HL-60/S4 treated with phorbol 12-myristate 13-acetate at 8.2 ng/mL for 4 days and 3 days (cell line): Measurements from ENCODE around the gene RPE.

ENCODE experiments used
- in situ Hi-C: fragments of 300-500 bp; cut with MboI; formaldehyde crosslinking; loops from 2 replicates; pipeline ENCODE4 v1.15.0; 2022; ENCODE audit warnings: low sequenced_read_pairs

The RPE gene

GRCh38 chr2:209998596-209998995 lies 3.8 kb upstream of the RPE start:
- in situ Hi-C loops, result no loop called here

GRCh38 chr2:210000464-210001324 lies 1.7 kb upstream of the RPE start:
- in situ Hi-C loops, result no loop called here

DNA sequence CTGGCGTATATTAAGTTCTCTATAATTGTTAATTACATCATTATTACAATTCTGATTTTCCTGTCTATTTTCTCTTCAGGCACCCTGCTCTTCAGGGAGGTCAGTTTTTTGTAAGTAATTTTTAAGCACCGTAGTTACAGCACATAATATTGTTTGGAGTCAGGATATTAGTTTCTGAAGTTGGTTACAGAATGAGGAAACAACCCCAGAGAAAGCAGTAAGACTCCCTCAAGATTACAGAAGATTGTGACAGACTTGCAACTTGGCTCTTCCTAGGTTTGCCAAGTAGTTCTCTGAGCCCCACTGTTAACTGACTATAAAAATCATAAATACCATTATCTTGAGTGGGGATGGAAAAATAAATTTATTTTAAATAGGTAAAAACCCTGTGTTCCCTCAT lies 921 bp downstream of the RPE start:
- in situ Hi-C loops, result no loop called here

DNA sequence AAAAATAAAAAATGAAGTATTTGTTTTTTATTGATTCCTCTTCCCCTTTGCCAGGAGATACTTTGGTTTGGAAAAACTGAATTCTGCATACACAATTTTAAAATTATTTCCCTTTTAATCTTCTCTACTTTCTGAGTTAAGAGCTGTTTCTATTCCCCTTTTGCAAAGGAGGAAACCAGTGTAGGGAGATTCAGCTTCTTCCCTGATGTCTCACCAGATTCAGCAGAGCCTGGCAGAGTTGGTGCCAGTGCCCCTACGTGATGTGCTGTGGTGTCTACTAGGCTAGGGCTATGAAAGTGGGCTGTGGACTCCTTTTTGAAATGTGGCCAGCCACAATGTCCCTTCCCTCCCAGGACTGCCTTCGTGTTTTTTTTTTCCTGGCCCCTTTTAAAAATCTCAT lies 2.4 kb downstream of the RPE start:
- in situ Hi-C loops, result no loop called here

DNA sequence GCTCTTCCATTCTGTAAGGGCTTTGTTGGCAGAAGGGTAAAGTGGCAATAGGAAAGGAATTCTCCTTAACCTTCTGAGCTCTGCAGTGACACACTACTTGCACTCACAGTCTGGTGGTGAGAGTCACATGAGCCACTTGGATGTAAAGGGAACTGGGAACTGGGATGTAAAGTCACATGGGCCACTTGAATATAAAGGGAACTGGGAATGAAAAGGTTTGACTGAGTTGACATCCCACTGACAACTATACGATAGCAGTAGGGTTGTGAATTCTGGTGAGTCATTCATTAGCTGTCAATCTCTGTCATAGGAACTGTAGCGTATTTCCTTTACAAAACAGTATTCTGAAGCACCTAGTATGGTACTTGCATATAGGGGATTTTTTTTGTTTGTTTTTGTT lies 5.5 kb downstream of the RPE start:
- in situ Hi-C loops, result no loop called here

- in situ Hi-C loops, result no loop called here
Measured at GRCh38 chr2:210009126-210009525, 6.7 kb downstream of the RPE start.

DNA sequence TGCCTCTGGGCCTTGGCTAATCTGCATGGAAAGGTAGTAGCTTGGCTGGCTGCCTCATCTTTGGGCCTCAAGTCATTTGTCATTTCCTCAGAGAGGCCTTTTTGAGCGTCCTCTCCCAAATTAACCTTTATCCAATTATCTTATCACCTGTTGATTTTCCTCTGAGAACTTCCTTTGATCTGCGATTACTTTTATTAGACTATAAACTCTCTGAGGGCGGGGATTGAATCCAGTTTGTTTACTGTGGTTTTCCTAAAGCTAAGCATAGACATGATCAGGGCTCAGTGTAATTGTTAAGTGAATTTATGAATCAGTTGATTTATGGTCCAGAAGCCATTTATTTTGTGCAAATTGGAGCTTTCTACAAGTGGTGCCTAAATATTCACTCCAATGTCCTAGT lies 7.5 kb downstream of the RPE start:
- in situ Hi-C loops, result no loop called here

- in situ Hi-C loops, result no loop called here
Measured at GRCh38 chr2:210020138-210020537, 17.7 kb downstream of the RPE start.

DNA sequence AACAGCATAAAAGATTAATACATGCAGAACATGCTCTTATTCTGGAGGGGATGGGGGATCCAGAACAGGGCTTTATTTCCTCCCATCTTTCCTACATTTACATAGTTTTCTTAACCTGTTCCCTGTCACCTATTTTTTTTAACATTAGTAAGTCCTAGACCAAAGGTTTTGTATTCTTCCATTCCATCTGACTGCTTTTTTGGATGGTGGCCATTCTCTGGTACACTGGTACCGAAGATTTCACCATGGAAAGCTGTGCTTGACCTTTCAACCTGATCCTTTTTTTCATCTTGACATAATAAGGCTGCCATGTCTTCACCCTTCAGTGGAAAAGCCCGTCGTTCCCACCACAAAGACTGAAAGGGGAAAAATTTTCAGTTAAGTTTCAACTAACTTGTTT lies 20.4 kb downstream of the RPE start:
- in situ Hi-C loops, result no loop called here

DNA sequence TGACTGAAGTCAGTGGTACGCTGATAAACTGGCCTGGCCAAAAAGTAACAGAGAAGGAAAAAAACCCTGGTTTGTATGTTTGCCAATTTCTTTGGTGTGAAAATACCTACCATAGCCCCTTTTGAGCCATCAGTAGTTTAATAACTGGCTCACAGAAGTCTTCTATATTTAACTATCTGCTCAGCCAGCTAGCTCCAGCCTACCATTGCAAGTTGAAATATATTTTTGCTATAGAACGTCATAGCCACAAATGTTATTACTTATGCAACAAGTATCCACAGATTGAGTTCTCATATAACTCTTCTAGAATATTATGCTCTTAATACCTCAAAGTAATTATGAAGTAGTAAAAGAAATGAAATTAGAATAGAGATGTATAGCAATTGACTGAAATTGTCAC lies 25.2 kb downstream of the RPE start:
- in situ Hi-C loops, result no loop called here

DNA sequence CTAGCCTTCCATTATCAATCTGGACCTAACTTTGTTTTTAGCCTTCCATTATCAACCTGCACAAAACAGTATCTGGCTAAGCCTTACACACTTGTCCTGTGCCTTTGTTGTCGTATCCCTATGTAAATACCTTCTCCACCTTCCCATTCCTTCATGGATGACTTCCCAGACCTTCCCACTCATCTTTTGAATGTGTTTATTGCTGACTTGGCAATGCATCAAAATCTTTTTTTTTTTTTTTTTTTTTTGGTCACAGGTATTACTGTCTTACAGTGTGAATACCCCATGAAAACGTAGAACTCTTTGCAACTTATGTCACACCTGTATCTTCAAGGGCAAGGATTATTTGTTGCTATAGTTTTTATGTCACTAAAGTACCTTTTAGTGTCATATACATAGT lies 25.7 kb downstream of the RPE start:
- in situ Hi-C loops, result no loop called here

- in situ Hi-C loops, result no loop called here
Measured at GRCh38 chr2:210034087-210034683, 31.7 kb downstream of the RPE start.

GRCh38 chr2:210035679-210036078 lies 33.2 kb downstream of the RPE start:
- in situ Hi-C loops, result no loop called here

DNA sequence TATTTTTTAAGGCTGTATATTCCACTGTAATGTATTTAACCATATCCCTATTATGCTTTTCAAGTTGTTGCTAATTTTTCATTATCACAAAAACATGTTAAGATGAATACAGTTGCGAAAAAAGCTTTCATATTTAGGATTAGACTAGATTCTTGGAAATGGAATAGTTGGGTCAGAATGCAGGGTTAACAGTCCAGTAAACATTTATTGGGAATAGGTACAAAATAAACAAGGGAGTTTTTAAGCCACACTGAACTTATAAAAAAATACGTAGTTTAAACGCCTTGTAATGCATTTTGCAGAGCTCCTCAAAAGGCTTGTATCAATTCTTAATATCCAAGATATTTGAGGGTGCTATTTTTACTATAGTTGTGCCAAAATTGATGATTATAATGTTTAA lies 35.6 kb downstream of the RPE start:
- in situ Hi-C loops, result no loop called here

GRCh38 chr2:210046851-210047500 lies 44.5 kb downstream of the RPE start:
- in situ Hi-C loops, result no loop called here

DNA sequence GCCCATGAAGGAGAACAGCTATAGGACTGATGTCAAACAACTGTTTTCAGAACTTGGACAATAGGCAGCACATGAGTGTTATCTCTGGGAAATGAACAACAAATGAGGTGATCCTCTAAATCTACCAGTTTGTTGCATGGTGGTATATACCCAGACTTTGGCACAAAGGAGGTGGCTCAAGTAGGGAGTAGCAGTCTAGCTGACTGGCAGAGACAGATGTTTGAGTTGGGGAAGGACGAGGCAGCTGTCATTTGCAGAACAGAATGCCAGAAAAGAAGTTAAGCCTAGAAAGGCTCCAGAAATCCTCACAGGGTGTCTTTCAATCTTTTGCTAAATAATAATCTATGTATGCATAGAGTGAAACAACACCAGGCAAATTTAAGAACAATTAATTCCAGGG lies 47.4 kb downstream of the RPE start:
- in situ Hi-C loops, result no loop called here

GRCh38 chr2:210050885-210051284 lies 48.4 kb downstream of the RPE start:
- in situ Hi-C loops, result no loop called here

DNA sequence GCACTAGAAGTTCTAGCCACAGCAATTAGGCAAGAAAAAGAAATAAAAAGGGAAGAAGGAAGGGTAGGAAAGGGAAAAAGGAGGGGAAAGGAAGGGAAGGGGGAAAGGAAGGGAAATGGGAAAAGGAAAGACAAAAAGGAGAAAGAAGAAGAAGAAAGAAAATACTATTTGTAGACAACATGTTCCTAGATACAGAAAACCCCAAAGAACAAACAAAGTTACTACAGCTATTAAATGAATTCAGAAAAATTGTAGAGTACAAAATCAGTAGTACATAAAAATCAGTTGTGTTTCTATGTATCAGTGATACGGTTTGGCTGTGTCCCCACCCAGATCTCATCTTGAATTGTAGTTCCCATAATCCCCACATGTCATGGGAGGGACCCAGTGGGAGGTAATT lies 52.3 kb downstream of the RPE start:
- in situ Hi-C loops, result no loop called here

- in situ Hi-C loops, result no loop called here
Measured at GRCh38 chr2:210055825-210056224, 53.4 kb downstream of the RPE start.

DNA sequence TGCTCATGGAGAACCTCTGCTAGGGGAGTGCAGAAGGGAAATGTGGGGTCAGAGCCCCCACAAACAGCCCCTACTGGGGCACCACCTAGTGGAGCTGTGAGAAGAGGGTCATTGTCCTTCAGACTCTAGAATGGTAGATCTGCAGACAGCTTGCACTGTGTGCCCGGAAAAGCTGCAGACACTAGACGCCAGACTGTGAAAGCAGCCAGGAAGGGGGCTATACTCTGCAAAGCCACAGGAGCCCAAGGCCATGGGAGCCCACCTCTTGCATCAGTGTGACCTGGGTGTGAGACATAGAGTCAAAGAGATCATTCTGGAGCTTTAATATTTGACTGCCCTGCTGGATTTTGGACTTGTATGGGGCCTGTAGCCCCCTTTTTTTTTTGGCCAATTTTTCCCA lies 60.9 kb downstream of the RPE start:
- in situ Hi-C loops, result no loop called here
